Breast epithelium (tissue), 4 donors: Measurements from ENCODE around the gene MAPT. TPM values are rescaled to one million over a fixed set of nuclear protein-coding genes. Genes with fewer than 3 reads are reported as not detected.

Experiments used
- DNase-seq, 2 donors: peaks; one replicate each; pipeline ENCODE4 v3.0.0-alpha.2; 2019; ENCODE audit warnings: low spot score in 2 of 2
- H3K27ac ChIP-seq, 2 donors: fragments of 200-600 bp; sonication (generic) in 1 of 2; one replicate each; pipeline ENCODE4 v1.5.1; 2016 to 2019; ENCODE audit warnings: mild to moderate bottlenecking in 1 of 2
- H3K27me3 ChIP-seq, 2 donors: fragments of 200-600 bp; sonication (generic) in 1 of 2; one replicate each; pipeline versions ENCODE4 v1.5.1 to v1.6.0; 2017 to 2019; ENCODE audit warnings: control low read depth in 1 of 2, mild to moderate bottlenecking in 1 of 2
- H3K36me3 ChIP-seq: fragments of 200-600 bp; one replicate; pipeline ENCODE4 v1.5.1; 2019
- H3K4me1 ChIP-seq, 2 donors: fragments of 200-600 bp; sonication (generic); one replicate each; pipeline ENCODE4 v1.5.1; 2016 to 2019; ENCODE audit warnings: control low read depth in 1 of 2
- H3K4me3 ChIP-seq, 3 donors: fragments of 200-600 bp; sonication (generic); 1 replicate in 2 of 3; 2 replicates in 1 of 3; pipeline ENCODE4 v1.5.1; 2016 to 2019; ENCODE audit warnings: mild to moderate bottlenecking in 3 of 3, moderate library complexity in 2 of 3
- H3K9me3 ChIP-seq, 2 donors: fragments of 200-600 bp; sonication (generic) in 1 of 2; one replicate each; pipeline ENCODE4 v1.5.1; 2016 to 2019; ENCODE audit warnings: control low read depth in 1 of 2
- POLR2A ChIP-seq: fragments of 450-650 bp; IDR thresholded peaks from one replicate; pipeline ENCODE4 v1.6.1; 2016; ENCODE audit warnings: antibody characterized with exemption, mild to moderate bottlenecking, moderate library complexity
- POLR2AphosphoS5 ChIP-seq, 3 donors: sonication (generic); formaldehyde crosslinking; IDR thresholded peaks; one replicate each; pipeline ENCODE4 v1.6.1; 2017; ENCODE audit warnings: antibody characterized with exemption in 3 of 3
- intact Hi-C: fragments of 100-400 bp; cut with DNase I; formaldehyde crosslinking; loops from one replicate; pipeline ENCODE4 v1.15.1; 2023; ENCODE audit warnings: low total_unique reads
- total RNA-seq, 3 donors: library from RNA; depleted of rRNA; stranded (reverse); fragments of >200 nt; gene quantifications; one replicate each; pipeline ENCODE4 v1.1.0, GENCODE V29; 2016
- TF ChIP-seq, protein P1 (sequence below), 3 donors: fragments of 450-650 bp; IDR thresholded peaks; one replicate each; pipeline ENCODE4 v1.5.1; 2016 to 2017; ENCODE audit warnings: antibody characterized with exemption in 3 of 3, mild to moderate bottlenecking in 3 of 3, moderate library complexity in 3 of 3

Gene MAPT
- total RNA-seq, 3 donors from 2014 or later: 9.9 to 15.1 (median 12.4) TPM

DNA sequence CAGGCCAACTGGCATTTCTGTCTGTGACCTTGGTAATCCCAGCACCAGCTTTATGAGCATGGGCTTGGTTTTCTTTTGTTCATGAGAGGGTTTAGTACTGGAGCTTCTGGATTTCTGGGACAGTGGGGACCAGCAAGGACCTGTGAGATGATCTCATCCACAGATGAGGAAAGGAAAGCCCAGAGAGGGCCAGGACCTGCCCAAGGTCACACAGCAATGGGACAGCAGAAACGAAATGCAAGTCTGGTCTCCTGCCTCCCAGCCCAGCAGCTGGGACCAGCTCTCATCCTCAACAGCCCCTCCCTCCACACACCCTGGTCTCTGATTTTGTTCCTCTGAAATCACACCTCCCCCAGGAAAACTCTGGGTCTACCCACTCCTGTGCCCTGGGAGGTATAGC is 42.5 kb upstream of the MAPT start:
- Histone ChIP-seq H3K9me3 (no peaks in the 10 kb centered on the region), H3K27me3 (no peaks in the 10 kb centered on the region), H3K4me1 (no peaks in the 10 kb centered on the region), H3K36me3 (no peaks in the 10 kb centered on the region), H3K27ac (no peak overlapping the region), H3K4me3 (no peak overlapping the region)
- TF ChIP-seq, protein P1, sequence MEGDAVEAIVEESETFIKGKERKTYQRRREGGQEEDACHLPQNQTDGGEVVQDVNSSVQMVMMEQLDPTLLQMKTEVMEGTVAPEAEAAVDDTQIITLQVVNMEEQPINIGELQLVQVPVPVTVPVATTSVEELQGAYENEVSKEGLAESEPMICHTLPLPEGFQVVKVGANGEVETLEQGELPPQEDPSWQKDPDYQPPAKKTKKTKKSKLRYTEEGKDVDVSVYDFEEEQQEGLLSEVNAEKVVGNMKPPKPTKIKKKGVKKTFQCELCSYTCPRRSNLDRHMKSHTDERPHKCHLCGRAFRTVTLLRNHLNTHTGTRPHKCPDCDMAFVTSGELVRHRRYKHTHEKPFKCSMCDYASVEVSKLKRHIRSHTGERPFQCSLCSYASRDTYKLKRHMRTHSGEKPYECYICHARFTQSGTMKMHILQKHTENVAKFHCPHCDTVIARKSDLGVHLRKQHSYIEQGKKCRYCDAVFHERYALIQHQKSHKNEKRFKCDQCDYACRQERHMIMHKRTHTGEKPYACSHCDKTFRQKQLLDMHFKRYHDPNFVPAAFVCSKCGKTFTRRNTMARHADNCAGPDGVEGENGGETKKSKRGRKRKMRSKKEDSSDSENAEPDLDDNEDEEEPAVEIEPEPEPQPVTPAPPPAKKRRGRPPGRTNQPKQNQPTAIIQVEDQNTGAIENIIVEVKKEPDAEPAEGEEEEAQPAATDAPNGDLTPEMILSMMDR (IDR thresholded peaks at IDR 0.05): no peak
- TF ChIP-seq POLR2A (no peak), POLR2AphosphoS5 (IDR thresholded peaks at IDR 0.05) (no peak)
- intact Hi-C loops: loop anchor here (10.0 kb wide), 1 partner anchor 97 kb away; no protein-coding TSS in a partner anchor
- DNase-seq: no peak

DNA sequence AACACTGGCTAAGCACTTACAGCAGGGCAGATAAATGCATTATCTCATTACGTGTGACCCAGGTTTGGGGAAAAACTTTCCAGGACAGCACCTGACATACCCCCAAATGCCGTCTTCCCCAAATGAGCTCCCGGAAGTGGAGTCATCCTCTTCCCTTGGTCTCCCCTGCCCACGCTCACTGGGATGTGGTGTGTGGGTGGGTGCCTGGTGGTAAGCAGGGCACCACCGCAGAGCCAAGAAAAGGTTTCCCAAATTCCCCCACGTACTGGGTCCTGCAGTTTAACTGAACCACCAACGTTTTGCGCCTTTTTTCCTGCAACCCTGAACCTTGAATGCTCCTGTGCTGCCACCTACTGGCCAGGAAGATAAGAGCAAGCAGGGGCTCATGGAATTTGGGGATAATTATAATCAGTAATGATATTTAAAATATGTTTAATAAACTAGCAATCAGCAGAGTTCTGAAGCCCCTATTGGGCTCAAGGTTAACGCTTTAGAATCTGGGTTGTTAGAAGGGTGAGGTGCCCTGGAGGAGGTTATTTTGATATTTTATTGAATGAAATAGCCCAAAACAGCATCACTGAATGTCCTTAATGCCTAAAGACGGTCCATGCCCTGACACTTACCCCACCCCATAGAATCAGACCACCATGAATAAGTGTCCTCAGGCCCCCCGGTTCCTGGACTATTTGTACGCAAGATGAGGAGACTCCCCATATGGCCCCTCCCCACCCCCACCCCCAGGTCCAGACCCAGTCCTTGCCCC is 41.6 kb upstream of the MAPT start:
- no peaks in the 10 kb centered on the region for H3K36me3 ChIP-seq
- intact Hi-C loops: loop anchor here (10.0 kb wide), 1 partner anchor 98 kb away; no protein-coding TSS in a partner anchor
- H3K9me3 ChIP-seq: no peaks in the 10 kb centered on the region
- no peaks in the 10 kb centered on the region for H3K27me3 ChIP-seq
- TF ChIP-seq, protein P1 (IDR thresholded peaks at IDR 0.05): peak; percentile 61 to 75 (median 72)
- TF ChIP-seq POLR2A: no peak
- H3K4me1 ChIP-seq: no peaks in the 10 kb centered on the region
- no peak for DNase-seq
- no peak overlapping the region for H3K27ac ChIP-seq
- H3K4me3 ChIP-seq: peak overlapping the region in 1 of 3 donors; percentile 19

DNA sequence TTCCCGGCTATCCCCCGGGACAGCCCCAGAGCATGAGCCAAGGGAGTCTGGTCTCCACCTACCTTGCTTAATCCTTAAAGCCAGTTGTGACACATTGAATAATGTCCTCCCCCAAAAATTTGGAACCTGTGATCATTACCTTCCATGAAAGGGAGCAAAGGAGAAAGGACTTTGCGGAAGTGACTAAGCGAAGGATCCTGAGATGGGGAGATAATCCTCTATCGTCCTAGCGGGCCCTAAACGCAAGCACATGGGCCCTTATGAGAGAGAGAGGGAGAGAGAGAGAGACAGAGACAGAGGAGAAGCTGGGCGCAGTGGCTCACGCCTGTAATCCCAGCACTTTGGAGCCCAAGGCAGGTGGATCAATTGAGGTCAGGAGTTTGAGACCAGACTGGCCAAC is 40.1 kb upstream of the MAPT start:
- no peaks in the 10 kb centered on the region for H3K27me3 ChIP-seq
- H3K4me1 ChIP-seq: no peaks in the 10 kb centered on the region
- H3K27ac ChIP-seq: no peak overlapping the region
- no peaks in the 10 kb centered on the region for H3K9me3 ChIP-seq
- no peak for DNase-seq
- TF ChIP-seq, protein P1 (IDR thresholded peaks at IDR 0.05): no peak
- TF ChIP-seq POLR2A: no peak
- TF ChIP-seq POLR2AphosphoS5 (IDR thresholded peaks at IDR 0.05): no peak
- H3K36me3 ChIP-seq: no peaks in the 10 kb centered on the region
- intact Hi-C loops: loop anchor here (10.0 kb wide), 1 partner anchor 99 kb away; no protein-coding TSS in a partner anchor
- H3K4me3 ChIP-seq: no peak overlapping the region

DNA sequence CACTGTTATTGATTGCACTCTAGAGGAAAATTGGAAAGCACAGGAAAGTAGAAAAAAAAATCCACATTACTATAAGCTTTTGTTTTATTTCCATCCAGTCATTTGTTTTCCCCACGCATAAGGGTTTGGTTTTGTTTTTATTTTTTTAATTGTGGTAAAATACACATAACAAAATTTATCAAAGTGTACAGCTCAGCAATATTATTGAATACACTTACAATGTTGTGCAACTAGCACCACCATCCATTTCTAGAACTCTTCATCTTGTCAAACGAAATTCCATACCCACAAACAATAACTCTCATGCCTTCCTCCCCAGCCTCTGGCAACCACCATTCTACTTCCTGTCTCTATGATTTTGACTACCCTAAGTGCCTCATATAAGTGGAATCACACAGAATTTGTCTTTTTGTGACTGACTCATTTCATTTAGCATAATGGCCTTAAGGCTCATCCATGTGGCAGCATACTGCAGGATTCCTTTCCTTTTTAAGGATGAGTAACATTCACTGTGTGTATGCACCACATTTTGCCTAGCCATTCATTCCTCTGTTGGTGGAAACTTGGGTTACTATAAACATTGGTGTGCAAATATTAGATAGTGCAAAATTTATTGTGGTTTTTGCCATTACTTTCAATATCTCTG is 38.5 kb upstream of the MAPT start:
- no peak overlapping the region for H3K27ac ChIP-seq
- H3K4me1 ChIP-seq: no peaks in the 10 kb centered on the region
- no peaks in the 10 kb centered on the region for H3K9me3 ChIP-seq
- no peaks in the 10 kb centered on the region for H3K36me3 ChIP-seq
- no peaks in the 10 kb centered on the region for H3K27me3 ChIP-seq
- TF ChIP-seq, protein P1 (IDR thresholded peaks at IDR 0.05): no peak
- TF ChIP-seq POLR2AphosphoS5 (IDR thresholded peaks at IDR 0.05) (no peak), POLR2A (no peak)
- intact Hi-C loops: loop anchor here (5.0 to 10.0 kb wide), 2 partner anchors 101 to 1444 kb away; no protein-coding TSS in a partner anchor
- DNase-seq: no peak
- H3K4me3 ChIP-seq: no peak overlapping the region
